ENCODE data around the gene FASLG.
A peak's percentile ranks its signal among the peaks of the same experiment; 100 is the strongest.
"Not testable (repeated sequence)": the region's sequence is repeated elsewhere in the genome, so short reads cannot be mapped to it uniquely, and the experiment has no call there.

The FASLG gene

GRCh38 chr1:172682812-172683211 lies 23.9 kb downstream of the FASLG start:
- no peak for DNase-seq (ENCODE audit: low read depth)

GRCh38 chr1:172686143-172686542 lies 27.2 kb downstream of the FASLG start:
- DNase-seq (ENCODE audit: low read depth) = no peak

- DNase-seq (ENCODE audit: low read depth) = not testable (repeated sequence)
Observed at GRCh38 chr1:172688428-172689085, 29.7 kb downstream of the FASLG start.

GRCh38 chr1:172690925-172691324 lies 32.0 kb downstream of the FASLG start:
- DNase-seq (ENCODE audit: low read depth) = not testable (repeated sequence)

GRCh38 chr1:172697534-172698002 lies 38.7 kb downstream of the FASLG start:
- DNase-seq (ENCODE audit: low read depth) = no peak

GRCh38 chr1:172698224-172698623 lies 39.3 kb downstream of the FASLG start:
- no peak for DNase-seq (ENCODE audit: low read depth)

GRCh38 chr1:172699111-172699510 lies 40.2 kb downstream of the FASLG start:
- DNase-seq (ENCODE audit: low read depth) = peak; percentile 57

- DNase-seq (ENCODE audit: low read depth) = no peak
Observed at GRCh38 chr1:172699695-172700227, 40.9 kb downstream of the FASLG start.

GRCh38 chr1:172700556-172700955 lies 41.7 kb downstream of the FASLG start:
- DNase-seq (ENCODE audit: low read depth) = no peak

- DNase-seq (ENCODE audit: low read depth) = no peak
Observed at GRCh38 chr1:172704001-172704400, 45.1 kb downstream of the FASLG start.

GRCh38 chr1:172704420-172705210 lies 45.7 kb downstream of the FASLG start:
- no peak for DNase-seq (ENCODE audit: low read depth)

GRCh38 chr1:172708452-172708851 lies 49.5 kb downstream of the FASLG start:
- DNase-seq (ENCODE audit: low read depth) = no peak

- no peak for DNase-seq (ENCODE audit: low read depth)
Observed at GRCh38 chr1:172711558-172711957, 52.7 kb downstream of the FASLG start.

GRCh38 chr1:172713466-172713865 lies 54.6 kb downstream of the FASLG start:
- no peak for DNase-seq (ENCODE audit: low read depth)
